ENCODE results near the gene OR10J5. TPM values are rescaled to one million over a fixed set of nuclear protein-coding genes. Genes with fewer than 3 reads are reported as not detected.
"Not testable (repeated sequence)": the region's sequence is repeated elsewhere in the genome, so short reads cannot be mapped to it uniquely, and the experiment has no call there.

OR10J5 gene
- total RNA-seq, 1 donor from 2014 or later = not detected

DNA sequence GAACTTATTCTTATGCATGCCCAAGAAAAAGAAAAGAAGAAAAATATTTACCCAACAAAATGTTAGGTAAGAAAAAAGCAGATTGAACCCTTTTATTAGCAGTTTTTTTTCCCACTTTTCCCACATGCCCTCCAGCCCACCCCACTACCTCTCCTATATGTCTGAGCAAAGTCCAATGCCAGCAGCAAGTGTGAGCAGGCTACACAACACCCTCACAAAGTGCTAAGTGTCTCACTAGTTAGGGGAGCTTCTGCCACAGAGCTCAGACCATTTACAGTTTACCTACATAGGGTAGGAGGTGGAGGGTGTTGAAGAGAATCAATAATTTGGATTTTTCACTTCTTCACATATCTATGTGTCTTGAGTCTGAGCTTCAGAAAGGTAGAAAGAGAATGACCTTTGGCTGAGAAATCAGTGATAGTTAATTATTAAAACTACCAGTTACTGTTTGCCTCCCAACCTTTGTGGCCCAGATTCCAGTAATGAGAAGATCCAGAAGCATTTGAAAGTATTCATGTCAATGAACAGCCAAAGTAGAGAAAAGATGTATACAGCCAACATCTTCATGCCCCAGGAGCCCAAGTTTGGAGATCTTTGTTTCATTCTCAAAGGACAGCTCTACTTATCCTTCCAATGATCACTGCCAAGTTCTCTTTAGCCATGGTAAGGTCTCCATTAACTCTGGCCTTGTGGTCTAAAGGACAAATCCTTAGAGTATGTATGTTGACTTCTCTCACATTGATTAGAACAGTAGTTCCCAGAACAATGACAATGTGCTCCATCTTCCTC lies 26.2 kb downstream of the OR10J5 start:
- DNase-seq (ENCODE audit: low read depth) = peak; percentile 40

GRCh38 chr1:159508951-159509350 lies 26.9 kb downstream of the OR10J5 start:
- no peak for TF ChIP-seq CTCF (conservative IDR thresholded peaks at IDR 0.05; ENCODE audit: low read depth, low read length)
- no peak for DNase-seq (ENCODE audit: low read depth)

More for the DNA sequence above, 26.2 kb downstream of the OR10J5 start:
- no peak overlapping the region for H3K4me3 ChIP-seq (ENCODE audit: low read depth, low read length)
- TF ChIP-seq CTCF (conservative IDR thresholded peaks at IDR 0.05; ENCODE audit: low read depth, low read length) = no peak

DNA sequence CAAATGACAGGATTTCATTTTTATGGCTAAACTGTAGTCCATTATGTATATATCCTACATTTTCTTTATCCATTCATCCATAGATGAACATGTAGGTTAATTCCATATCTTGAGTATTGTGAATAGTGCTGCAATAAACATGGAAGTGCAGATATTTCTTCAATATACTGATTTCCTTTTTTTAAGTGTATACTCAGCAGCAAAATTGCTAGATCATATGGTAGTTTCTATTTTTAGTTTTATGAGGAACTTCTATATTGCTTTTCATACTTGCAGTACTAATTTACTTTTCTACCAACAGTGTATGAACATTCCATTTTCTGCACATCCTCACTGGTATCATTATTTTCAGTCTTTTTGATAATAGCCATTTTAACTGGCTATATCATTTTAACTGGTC lies 30.1 kb downstream of the OR10J5 start:
- TF ChIP-seq CTCF (conservative IDR thresholded peaks at IDR 0.05; ENCODE audit: low read depth, low read length) = no peak
- no peak for DNase-seq (ENCODE audit: low read depth)
- H3K4me3 ChIP-seq (ENCODE audit: low read depth, low read length) = no peak overlapping the region

More at GRCh38 chr1:159508951-159509350, 26.9 kb downstream of the OR10J5 start:
- H3K4me3 ChIP-seq (ENCODE audit: low read depth, low read length) = no peak overlapping the region

- no peak for DNase-seq (ENCODE audit: low read depth)
- H3K4me3 ChIP-seq (ENCODE audit: low read depth, low read length) = no peak overlapping the region
- no peak for TF ChIP-seq CTCF (conservative IDR thresholded peaks at IDR 0.05; ENCODE audit: low read depth, low read length)
Observed at GRCh38 chr1:159501082-159501481, 34.7 kb downstream of the OR10J5 start.

GRCh38 chr1:159494513-159495210 lies 41.1 kb downstream of the OR10J5 start:
- DNase-seq (ENCODE audit: low read depth); H3K4me3 ChIP-seq (ENCODE audit: low read depth, low read length): not testable (repeated sequence)

- TF ChIP-seq CTCF (conservative IDR thresholded peaks at IDR 0.05; ENCODE audit: low read depth, low read length) = no peak
- DNase-seq (ENCODE audit: low read depth) = no peak
Observed at GRCh38 chr1:159493354-159493753, 42.5 kb downstream of the OR10J5 start.

GRCh38 chr1:159492575-159493323 lies 43.1 kb downstream of the OR10J5 start:
- H3K4me3 ChIP-seq (ENCODE audit: low read depth, low read length) = no peak overlapping the region
- no peak for DNase-seq (ENCODE audit: low read depth)
- TF ChIP-seq CTCF (conservative IDR thresholded peaks at IDR 0.05; ENCODE audit: low read depth, low read length) = no peak

More at GRCh38 chr1:159493354-159493753, 42.5 kb downstream of the OR10J5 start:
- H3K4me3 ChIP-seq (ENCODE audit: low read depth, low read length) = no peak overlapping the region

Measured in epithelial cell of proximal tubule (primary cell).